Bronchial epithelial cell (primary cell): ENCODE results near the gene PTRHD1. TPM values are rescaled to one million over a fixed set of nuclear protein-coding genes. Genes with fewer than 3 reads are reported as not detected.

Source experiments
- DNase-seq: peaks from one replicate; pipeline ENCODE4 v3.0.0-alpha.2; 2010; ENCODE audit warnings: low read depth
- FAIRE-seq: peaks from 2 replicates; lab custom pipeline; 2011; peaks lifted over from hg19 to GRCh38; lab: Jason Lieb, UNC
- H3K27me3 ChIP-seq: 2 replicates; pipeline ENCODE4 v1.5.1; 2011; ENCODE audit warnings: low read length; ENCODE audit not compliant: control insufficient read depth, insufficient read depth
- H3K36me3 ChIP-seq: 2 replicates; pipeline ENCODE4 v1.5.1; 2011; ENCODE audit warnings: low read length; ENCODE audit not compliant: control insufficient read depth, insufficient read depth
- H3K4me3 ChIP-seq: 2 replicates; pipeline ENCODE4 v1.5.1; 2011; ENCODE audit warnings: mild to moderate bottlenecking, low read depth, low read length, control low read depth
- total RNA-seq: library from RNA; depleted of rRNA; stranded (reverse); fragments of >200 nt; gene quantifications from 2 replicates; pipeline ENCODE4 v1.2.1, GENCODE V29; 2014
- TF ChIP-seq, protein P1 (sequence below): IDR thresholded peaks from 2 replicates; pipeline ENCODE4 v1.5.1; 2011; ENCODE audit warnings: mild to moderate bottlenecking, moderate library complexity, low read length, control low read depth, inconsistent platforms; ENCODE audit not compliant: insufficient read depth, severe bottlenecking

The PTRHD1 gene
- total RNA-seq, 1 donor from 2014 or later: 11.8 TPM

- DNase-seq (no peak), FAIRE-seq (no peak)
- H3K27me3 ChIP-seq: no peaks in the 10 kb centered on the region
- peaks cover 20% of the 10 kb centered on the region for H3K36me3 ChIP-seq
- no peak overlapping the region for H3K4me3 ChIP-seq
- TF ChIP-seq, protein P1, sequence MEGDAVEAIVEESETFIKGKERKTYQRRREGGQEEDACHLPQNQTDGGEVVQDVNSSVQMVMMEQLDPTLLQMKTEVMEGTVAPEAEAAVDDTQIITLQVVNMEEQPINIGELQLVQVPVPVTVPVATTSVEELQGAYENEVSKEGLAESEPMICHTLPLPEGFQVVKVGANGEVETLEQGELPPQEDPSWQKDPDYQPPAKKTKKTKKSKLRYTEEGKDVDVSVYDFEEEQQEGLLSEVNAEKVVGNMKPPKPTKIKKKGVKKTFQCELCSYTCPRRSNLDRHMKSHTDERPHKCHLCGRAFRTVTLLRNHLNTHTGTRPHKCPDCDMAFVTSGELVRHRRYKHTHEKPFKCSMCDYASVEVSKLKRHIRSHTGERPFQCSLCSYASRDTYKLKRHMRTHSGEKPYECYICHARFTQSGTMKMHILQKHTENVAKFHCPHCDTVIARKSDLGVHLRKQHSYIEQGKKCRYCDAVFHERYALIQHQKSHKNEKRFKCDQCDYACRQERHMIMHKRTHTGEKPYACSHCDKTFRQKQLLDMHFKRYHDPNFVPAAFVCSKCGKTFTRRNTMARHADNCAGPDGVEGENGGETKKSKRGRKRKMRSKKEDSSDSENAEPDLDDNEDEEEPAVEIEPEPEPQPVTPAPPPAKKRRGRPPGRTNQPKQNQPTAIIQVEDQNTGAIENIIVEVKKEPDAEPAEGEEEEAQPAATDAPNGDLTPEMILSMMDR: no peak
Observed at GRCh38 chr2:24821433-24821891, 28.3 kb upstream of the PTRHD1 start.

- DNase-seq (no peak), FAIRE-seq (no peak)
- Histone ChIP-seq H3K27me3 (no peaks in the 10 kb centered on the region), H3K36me3 (peaks cover 20% of the 10 kb centered on the region), H3K4me3 (no peak overlapping the region)
- TF ChIP-seq, protein P1: no peak
Observed at GRCh38 chr2:24820598-24821432, 27.6 kb upstream of the PTRHD1 start.

DNA sequence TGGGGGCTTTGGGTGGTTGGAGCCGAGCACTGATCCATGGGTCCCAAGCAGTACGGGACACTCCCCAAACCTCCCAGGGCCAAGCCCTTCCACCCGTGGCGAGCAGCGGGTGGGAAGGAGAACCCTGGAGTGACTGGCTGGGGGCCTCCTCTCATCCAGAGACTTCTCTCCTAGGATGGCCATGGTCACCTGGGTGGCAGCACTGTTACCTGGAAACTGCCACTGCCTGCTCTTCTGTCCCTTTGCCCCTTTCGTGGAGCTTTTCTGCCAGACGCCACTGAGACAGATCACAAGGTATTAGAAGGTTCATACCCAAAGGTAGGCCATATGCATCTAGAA is 27.0 kb upstream of the PTRHD1 start:
- Histone ChIP-seq H3K36me3 (peaks cover 20% of the 10 kb centered on the region), H3K27me3 (no peaks in the 10 kb centered on the region), H3K4me3 (no peak overlapping the region)
- DNase-seq: no peak
- no peak for FAIRE-seq
- TF ChIP-seq, protein P1: no peak

- TF ChIP-seq, protein P1: no peak
- Histone ChIP-seq H3K36me3 (peaks cover 20% of the 10 kb centered on the region), H3K27me3 (no peaks in the 10 kb centered on the region), H3K4me3 (no peak overlapping the region)
- FAIRE-seq (no peak), DNase-seq (no peak)
Observed at GRCh38 chr2:24819442-24820174, 26.4 kb upstream of the PTRHD1 start.

DNA sequence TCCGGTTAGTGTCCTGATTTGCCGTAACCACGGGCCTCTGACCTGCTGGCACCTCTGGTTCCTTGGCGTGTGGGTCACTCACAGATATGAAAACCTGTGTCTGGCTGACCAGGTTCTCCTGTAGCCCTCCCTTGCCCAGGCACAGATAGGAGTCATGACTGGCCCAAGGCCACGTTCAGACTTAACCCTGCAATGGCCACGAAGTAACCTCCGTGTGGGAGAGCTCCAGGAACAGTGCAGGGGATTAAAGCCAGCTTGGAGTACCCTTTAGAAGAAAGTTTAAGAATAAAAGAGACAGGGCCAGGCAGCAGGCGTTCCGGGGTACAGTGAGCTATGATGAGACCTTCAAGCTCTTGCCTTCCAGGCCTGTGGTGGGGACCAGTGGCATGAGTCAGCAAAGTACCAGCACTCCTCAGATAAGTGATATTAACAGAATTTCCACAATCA is 25.6 kb upstream of the PTRHD1 start:
- Histone ChIP-seq H3K4me3 (no peak overlapping the region), H3K27me3 (no peaks in the 10 kb centered on the region), H3K36me3 (peaks cover 17% of the 10 kb centered on the region)
- DNase-seq (no peak), FAIRE-seq (no peak)
- TF ChIP-seq, protein P1: no peak
